ENCODE data around the gene BBLN.

The BBLN gene

GRCh38 chr9:128145951-128146351 is 14.1 kb upstream of the BBLN start:
- DNase-seq = no peak

- DNase-seq = no peak
Observed at GRCh38 chr9:128146591-128147120, 13.4 kb upstream of the BBLN start.

- no peak for DNase-seq
Observed at GRCh38 chr9:128148509-128149000, 11.5 kb upstream of the BBLN start.

- no peak for DNase-seq
Observed at GRCh38 chr9:128149001-128149701, 10.9 kb upstream of the BBLN start, which contains the start of gene LCN2. TSS of gene LCN2 (plus strand) at chr9:128149453. CDS start at chr9:128149526, 73 bp downstream.

GRCh38 chr9:128149951-128150593 is 10.0 kb upstream of the BBLN start:
- DNase-seq = no peak

- no peak for DNase-seq
Observed at GRCh38 chr9:128150594-128151308, 9.3 kb upstream of the BBLN start.

GRCh38 chr9:128151309-128152132 is 8.5 kb upstream of the BBLN start:
- DNase-seq = no peak

GRCh38 chr9:128152133-128153059 is 7.7 kb upstream of the BBLN start:
- no peak for DNase-seq

GRCh38 chr9:128153060-128153946 is 6.8 kb upstream of the BBLN start:
- no peak for DNase-seq

- DNase-seq = no peak
Observed at GRCh38 chr9:128153947-128154695, 5.9 kb upstream of the BBLN start.

- DNase-seq = no peak
Observed at GRCh38 chr9:128155736-128156500, 4.1 kb upstream of the BBLN start.

GRCh38 chr9:128159522-128159783 is 612 bp upstream of the BBLN start:
- DNase-seq = no peak

- DNase-seq = no peak
Observed at GRCh38 chr9:128160603-128160987, 530 bp downstream of the BBLN start.

GRCh38 chr9:128161215-128161902 is 1.3 kb downstream of the BBLN start:
- no peak for DNase-seq

- no peak for DNase-seq
Observed at GRCh38 chr9:128162215-128163026, 2.4 kb downstream of the BBLN start.

GRCh38 chr9:128163027-128163515 is 3.0 kb downstream of the BBLN start:
- no peak for DNase-seq

- DNase-seq = no peak
Observed at GRCh38 chr9:128163523-128164306, 3.6 kb downstream of the BBLN start.
